PC-9 (cell line): Measurements from ENCODE around the gene PMS2. TPM values are rescaled to one million over a fixed set of nuclear protein-coding genes. Genes with fewer than 3 reads are reported as not detected.
A peak's percentile ranks its signal among the peaks of the same experiment; 100 is the strongest.
"Not testable (repeated sequence)": the region's sequence is repeated elsewhere in the genome, so short reads cannot be mapped to it uniquely, and the experiment has no call there.

Experiments used
- BruUV-seq: library from RNA; stranded (reverse); fragments of 400-500 nt; replicated peaks from 2 replicates; lab custom pipeline; 2021; lab: Mats Ljungman, UMichigan
- CTCF ChIA-PET: fragments of 300-600 bp; sonication (Branson Sonifier 250); formaldehyde crosslinking; loops from one replicate; lab custom pipeline; 2022; ENCODE audit warnings: antibody characterized with exemption; lab: Charles Lee
- POLR2A ChIA-PET: fragments of 300-600 bp; sonication (Branson Sonifier 250); formaldehyde crosslinking; loops from one replicate; lab custom pipeline; 2022; ENCODE audit warnings: antibody characterized with exemption; ENCODE audit not compliant: unreplicated experiment; lab: Charles Lee
- DNase-seq, 2 experiments: peaks; one replicate each; pipeline versions ENCODE4 v3.0.0 to v3.0.0-alpha.2; 2015 to 2022; ENCODE audit warnings: mixed read lengths in 1 of 2
- H2AFZ ChIP-seq: fragments of 200-600 bp; sonication (generic); 2 replicates; pipeline ENCODE4 v1.8.1; 2017; ENCODE audit warnings: antibody characterized with exemption
- H3F3A ChIP-seq: fragments of 200-600 bp; sonication (generic); 2 replicates; pipeline ENCODE4 v1.8.1; 2017; ENCODE audit warnings: antibody characterized with exemption, mild to moderate bottlenecking, low read depth; ENCODE audit not compliant: insufficient read depth
- H3K27ac ChIP-seq: fragments of 200-600 bp; sonication (generic); 2 replicates; pipeline ENCODE4 v1.6.1; 2016; ENCODE audit warnings: mixed run types
- H3K27me3 ChIP-seq: fragments of 200-600 bp; sonication (generic); 2 replicates; pipeline ENCODE4 v1.6.1; 2016; ENCODE audit warnings: low read depth, mixed run types; ENCODE audit not compliant: insufficient read depth
- H3K36me3 ChIP-seq: fragments of 200-600 bp; sonication (generic); 2 replicates; pipeline ENCODE4 v1.6.1; 2016; ENCODE audit warnings: low read depth, mixed run types
- H3K4me1 ChIP-seq: fragments of 200-600 bp; sonication (generic); replicated peaks from 2 replicates; pipeline ENCODE4 v1.6.1; 2016; ENCODE audit warnings: mixed run types; ENCODE audit not compliant: insufficient read depth
- H3K4me2 ChIP-seq: fragments of 200-600 bp; sonication (generic); 2 replicates; pipeline ENCODE4 v1.6.1; 2017; ENCODE audit warnings: mixed run types
- H3K4me3 ChIP-seq: fragments of 200-600 bp; sonication (generic); 2 replicates; pipeline ENCODE4 v1.6.1; 2016; ENCODE audit warnings: mixed run types
- H3K79me2 ChIP-seq: fragments of 200-600 bp; sonication (generic); 2 replicates; pipeline ENCODE4 v1.6.1; 2017; ENCODE audit warnings: low read depth, mixed run types
- H3K9me2 ChIP-seq: fragments of 200-600 bp; sonication (generic); 2 replicates; pipeline ENCODE4 v1.8.1; 2017; ENCODE audit warnings: mild to moderate bottlenecking; ENCODE audit not compliant: insufficient read depth
- H3K9me3 ChIP-seq: fragments of 200-600 bp; sonication (generic); 2 replicates; pipeline ENCODE4 v1.8.1; 2016; ENCODE audit warnings: low read depth; ENCODE audit not compliant: insufficient read depth
- H4K20me1 ChIP-seq: fragments of 200-600 bp; sonication (generic); 2 replicates; pipeline ENCODE4 v1.8.1; 2017; ENCODE audit not compliant: insufficient read depth
- intact Hi-C: fragments of 100-400 bp; cut with micrococcal nuclease; formaldehyde crosslinking; loops from one replicate; pipeline ENCODE4 v1.10.0; 2022; ENCODE audit not compliant: unreplicated experiment
- total RNA-seq: library from RNA; stranded (reverse); gene quantifications from 2 replicates; pipeline ENCODE4 v1.2.3, GENCODE V29; 2021

Gene PMS2
- total RNA-seq, 1 experiment from 2014 or later, result 32.1 TPM

DNA sequence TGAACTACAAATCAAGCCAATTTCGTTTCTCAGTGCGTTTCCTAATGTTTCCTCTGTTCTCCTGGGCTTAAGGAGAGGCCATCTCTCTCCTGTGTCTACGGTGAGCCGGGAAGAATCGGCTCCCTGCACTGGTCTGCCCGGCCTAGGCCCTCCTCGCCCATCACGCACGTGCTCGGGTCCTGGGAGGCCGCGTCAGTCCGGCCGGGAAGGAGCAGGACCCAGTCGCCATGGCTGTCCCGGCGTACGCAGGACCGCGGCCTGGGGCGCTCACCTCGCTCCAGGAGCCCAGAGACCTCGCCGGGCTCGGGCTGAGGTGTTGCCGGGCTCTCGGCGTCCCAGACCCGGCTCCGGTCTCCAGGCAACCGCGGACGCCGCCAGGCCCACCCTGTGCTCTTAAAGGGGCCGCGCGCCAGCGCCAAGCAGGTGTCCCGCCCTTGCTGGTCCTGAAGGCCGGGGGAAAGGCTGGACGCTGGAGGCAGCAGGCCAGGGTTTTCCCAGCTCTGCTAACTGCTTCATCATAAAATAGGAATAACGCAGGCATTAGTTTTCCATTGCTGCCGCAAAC lies 38.4 kb downstream of the PMS2 start, which contains the start of gene RSPH10B:
RSPH10B (minus strand) TSS at position 343 of the 565 bp plus-strand sequence. CDS start 3,573 bp downstream, outside the sequence.
- CTCF ChIA-PET, H3K27ac ChIP-seq, intact Hi-C loops, H3F3A ChIP-seq, H3K9me2 ChIP-seq, POLR2A ChIA-PET, H4K20me1 ChIP-seq, H2AFZ ChIP-seq, H3K4me2 ChIP-seq, H3K4me3 ChIP-seq, BruUV-seq, H3K36me3 ChIP-seq, H3K9me3 ChIP-seq, H3K79me2 ChIP-seq, H3K4me1 ChIP-seq, H3K27me3 ChIP-seq, DNase-seq: not testable (repeated sequence)

DNA sequence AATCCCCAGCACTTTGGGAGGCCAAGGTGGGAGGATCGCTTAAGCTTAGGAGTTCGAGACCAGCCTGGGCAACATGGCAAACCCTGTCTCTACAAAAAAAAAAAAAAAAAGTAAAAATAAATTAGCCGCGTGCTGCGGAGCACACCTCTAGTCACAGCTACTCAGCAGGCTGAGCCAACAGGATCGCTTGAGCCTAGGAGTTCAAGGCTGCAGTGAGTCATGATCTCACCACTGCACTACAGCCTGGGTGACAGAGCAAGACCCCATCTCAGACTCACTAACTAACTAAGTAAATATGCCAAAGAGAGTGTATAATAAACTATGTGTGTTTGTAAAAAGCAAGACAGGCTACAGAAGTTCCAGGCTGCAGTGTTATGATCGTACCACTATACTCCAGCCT lies 45.0 kb downstream of the PMS2 start:
- H3K36me3 ChIP-seq, H3F3A ChIP-seq, H3K4me2 ChIP-seq, H3K27ac ChIP-seq, H3K4me3 ChIP-seq, intact Hi-C loops, H3K9me2 ChIP-seq, BruUV-seq, POLR2A ChIA-PET, H3K9me3 ChIP-seq, H3K4me1 ChIP-seq, DNase-seq, H4K20me1 ChIP-seq, H3K79me2 ChIP-seq, H2AFZ ChIP-seq, H3K27me3 ChIP-seq, CTCF ChIA-PET: not testable (repeated sequence)

- H3K9me3 ChIP-seq, BruUV-seq, H3K79me2 ChIP-seq, CTCF ChIA-PET, H3K27me3 ChIP-seq, H3K4me3 ChIP-seq, intact Hi-C loops, H3K4me1 ChIP-seq, POLR2A ChIA-PET, H3K36me3 ChIP-seq, H3K4me2 ChIP-seq, H3F3A ChIP-seq, H3K9me2 ChIP-seq, H4K20me1 ChIP-seq, DNase-seq, H2AFZ ChIP-seq, H3K27ac ChIP-seq: not testable (repeated sequence)
Measured at GRCh38 chr7:5963205-5963604, 45.6 kb downstream of the PMS2 start.

DNA sequence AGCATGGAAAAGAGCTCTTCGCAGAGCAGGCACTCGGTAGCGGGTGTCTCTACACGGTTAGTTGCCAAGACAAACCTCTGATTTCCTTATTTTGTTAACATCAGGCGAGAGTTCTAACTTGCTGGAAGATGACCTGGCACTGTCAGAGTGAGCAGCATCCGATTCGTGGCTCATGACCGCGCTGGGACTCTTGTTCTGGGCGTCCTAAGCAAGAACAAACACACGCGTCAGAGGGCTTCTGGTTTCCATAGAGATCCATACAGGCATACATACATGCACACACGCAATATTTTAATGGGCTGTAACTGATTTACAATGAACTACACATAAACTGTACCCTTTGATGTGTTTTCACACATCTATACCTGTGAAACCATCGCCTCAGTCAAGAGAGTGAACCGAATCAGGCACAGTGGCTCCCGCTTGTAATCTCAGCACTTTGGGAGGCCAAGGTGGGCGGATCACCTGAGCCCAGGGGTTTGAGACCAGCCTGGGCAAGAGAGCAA lies 73.9 kb downstream of the PMS2 start:
- intact Hi-C loops, H3K27ac ChIP-seq, H3K4me2 ChIP-seq, H3K9me2 ChIP-seq, H3K79me2 ChIP-seq, H2AFZ ChIP-seq, CTCF ChIA-PET, H3K4me1 ChIP-seq, H3K9me3 ChIP-seq, H3F3A ChIP-seq, POLR2A ChIA-PET, H3K27me3 ChIP-seq, H3K4me3 ChIP-seq, H3K36me3 ChIP-seq, DNase-seq, BruUV-seq, H4K20me1 ChIP-seq: not testable (repeated sequence)

DNA sequence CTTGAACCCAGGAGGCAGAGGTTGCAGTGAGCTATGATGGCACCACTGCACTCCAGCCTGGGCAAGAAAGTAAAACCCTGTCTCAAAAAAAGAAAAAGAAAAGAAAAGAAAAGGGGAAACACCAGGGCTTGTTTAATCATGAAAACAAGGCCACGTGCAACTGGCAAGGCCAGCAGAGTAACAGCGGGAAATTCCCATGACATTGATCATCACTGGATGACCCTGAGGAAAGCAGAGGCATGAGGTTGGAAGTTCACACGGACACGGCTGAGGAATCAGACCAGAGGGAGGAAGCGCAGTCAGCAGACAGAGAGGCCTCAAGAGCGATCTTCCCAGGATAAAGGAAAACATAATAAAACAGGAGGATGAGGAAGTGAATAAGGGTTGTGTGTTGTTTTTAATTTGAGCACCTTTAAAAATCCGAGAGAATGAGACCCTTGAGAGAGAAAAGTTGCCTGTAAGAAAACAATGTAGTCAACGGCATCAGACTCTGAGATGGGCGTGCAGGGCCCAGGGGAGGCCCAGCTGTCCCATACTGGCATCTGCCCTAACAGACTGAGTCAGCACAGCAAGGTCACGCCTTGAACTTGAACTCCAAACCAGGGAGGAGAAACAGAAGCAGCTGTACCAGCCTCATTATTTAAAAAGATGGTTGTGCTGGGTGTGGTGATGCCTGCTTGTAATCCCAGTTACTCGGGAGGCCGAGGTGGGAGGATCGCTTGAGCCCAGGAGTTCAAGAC lies 76.8 kb downstream of the PMS2 start:
- CTCF ChIA-PET, H3K79me2 ChIP-seq, H3K9me2 ChIP-seq, BruUV-seq, POLR2A ChIA-PET, H4K20me1 ChIP-seq, H2AFZ ChIP-seq, H3K27ac ChIP-seq, H3K9me3 ChIP-seq, H3K27me3 ChIP-seq, H3F3A ChIP-seq, H3K36me3 ChIP-seq, intact Hi-C loops, H3K4me2 ChIP-seq, H3K4me1 ChIP-seq, H3K4me3 ChIP-seq: not testable (repeated sequence)
- peak in 1 of 2 experiments; percentile 9 for DNase-seq

DNA sequence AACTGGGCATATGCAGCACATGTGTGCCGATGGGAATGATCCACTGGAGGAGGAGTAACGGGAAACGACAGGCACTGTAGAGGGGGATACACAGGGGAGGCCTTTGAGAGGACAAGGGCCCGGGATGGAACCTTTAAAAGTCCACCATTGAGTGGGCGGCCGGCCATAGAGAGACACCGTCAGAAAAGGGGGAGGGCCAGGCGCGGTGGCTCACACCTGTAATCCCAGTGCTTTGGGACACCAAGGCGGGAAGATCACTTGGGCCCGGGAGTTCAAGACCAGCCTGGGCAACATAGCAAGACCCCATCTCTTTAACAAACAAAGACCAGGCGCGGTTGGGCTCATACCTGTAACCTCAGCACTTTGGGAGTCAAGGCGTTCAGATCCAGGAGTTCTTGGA lies 77.6 kb downstream of the PMS2 start:
- BruUV-seq, H3K4me2 ChIP-seq, H3K9me3 ChIP-seq, intact Hi-C loops, H3K4me3 ChIP-seq, H3K4me1 ChIP-seq, H3K36me3 ChIP-seq, H3K27me3 ChIP-seq, H4K20me1 ChIP-seq, H2AFZ ChIP-seq, POLR2A ChIA-PET, H3K27ac ChIP-seq, DNase-seq, CTCF ChIA-PET, H3F3A ChIP-seq, H3K79me2 ChIP-seq, H3K9me2 ChIP-seq: not testable (repeated sequence)

DNA sequence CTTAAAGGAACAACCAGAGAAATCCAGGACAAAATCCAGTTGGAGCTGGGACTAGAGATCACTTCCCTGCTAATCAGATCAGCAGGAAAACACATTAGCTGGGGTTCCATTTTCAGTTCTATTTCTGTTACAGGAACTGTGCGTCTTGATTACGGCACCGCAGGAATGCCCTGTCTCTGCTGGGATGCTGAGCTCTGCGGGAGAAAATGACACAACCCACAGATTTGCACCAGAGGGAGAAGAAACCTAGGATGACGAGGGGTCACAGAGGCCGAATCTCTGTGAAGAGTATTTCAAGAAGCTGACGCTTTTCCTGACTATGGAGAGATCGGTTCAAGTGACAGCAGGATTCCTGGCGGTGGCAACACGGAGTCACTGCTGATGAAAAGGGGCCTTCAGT lies 78.6 kb downstream of the PMS2 start:
- DNase-seq, H3K27ac ChIP-seq, H2AFZ ChIP-seq, H3K4me3 ChIP-seq, H4K20me1 ChIP-seq, CTCF ChIA-PET, H3K9me3 ChIP-seq, POLR2A ChIA-PET, H3K9me2 ChIP-seq, H3K36me3 ChIP-seq, H3F3A ChIP-seq, H3K27me3 ChIP-seq, BruUV-seq, H3K4me2 ChIP-seq, intact Hi-C loops, H3K4me1 ChIP-seq, H3K79me2 ChIP-seq: not testable (repeated sequence)
